H1 (cell line): ENCODE results near the gene ARMS2. TPM values are rescaled to one million over a fixed set of nuclear protein-coding genes. Genes with fewer than 3 reads are reported as not detected.

Experiments used
- RFX5 ChIP-seq: IDR thresholded peaks from 2 replicates; pipeline ENCODE4 v1.6.1; 2011; ENCODE audit warnings: low read depth, low read length, improper control_type of control experiment, borderline replicate concordance
- RXRA ChIP-seq: IDR thresholded peaks from 2 replicates; pipeline ENCODE4 v1.6.1; 2011; ENCODE audit warnings: low read depth, mild to moderate bottlenecking, low read length, moderate library complexity; ENCODE audit not compliant: insufficient read depth
- SP2 ChIP-seq: IDR thresholded peaks from 2 replicates; pipeline ENCODE4 v1.6.1; 2012; ENCODE audit warnings: mild to moderate bottlenecking, low read length, inconsistent platforms
- TAF7 ChIP-seq: optimal IDR thresholded peaks from 2 replicates; pipeline ENCODE3; 2011; ENCODE audit warnings: low read depth, mild to moderate bottlenecking, inconsistent platforms, low read length, moderate library complexity, borderline replicate concordance
- TCF12 ChIP-seq: IDR thresholded peaks from 2 replicates; pipeline ENCODE4 v1.6.1; 2011; ENCODE audit warnings: low read depth, mild to moderate bottlenecking, low read length
- polyA plus RNA-seq, 7 experiments: library from polyadenylated mRNA; depleted of rRNA in 3 of 7; stranded (reverse) in 5 of 7; unstranded in 2 of 7; fragments of >200 nt in 5 of 7; fragments of 200-250 nt in 2 of 7; gene quantifications; 1 replicate in 5 of 7; 2 replicates in 1 of 7; 4 replicates in 1 of 7; pipeline versions ENCODE4 v1.2.1 to v1.2.3, GENCODE V29; 2011 to 2013; ENCODE audit warnings: missing spikeins in 2 of 7, mixed read lengths in 2 of 7
- total RNA-seq: library from RNA; stranded (reverse); fragmentation: NEBNext Ultra II Directional; extraction: Animal tissue kit (Norgen Biotek cat#: 25700); gene quantifications from 2 replicates; pipeline ENCODE4 v1.2.1, GENCODE V29; 2021

ARMS2 gene
- total and polyA plus RNA-seq, 2 of the 8 experiments (the other 6 are each of a cell fraction or from before 2014, with no cell fraction given), result not detected

GRCh38 chr10:122481296-122482056 is 27.0 kb downstream of the ARMS2 start (continued):
- TF ChIP-seq TAF7 (no peak), TCF12 (no peak), RXRA (no peak), SP2 (no peak), RFX5 (no peak)
